SK-N-SH (cell line): ENCODE results near the gene COX14.
"Not testable (repeated sequence)": the region's sequence is repeated elsewhere in the genome, so short reads cannot be mapped to it uniquely, and the experiment has no call there.

Experiments used
- CHD2 ChIP-seq: fragments of 150-350 bp; IDR thresholded peaks from 2 replicates; pipeline ENCODE4 v1.6.1; 2018; ENCODE audit warnings: low read length; ENCODE audit not compliant: partially characterized antibody
- EP300 ChIP-seq, 2 experiments: IDR thresholded peaks; 2 replicates each; pipeline versions ENCODE4 v1.4.0 to v1.6.1; 2012; ENCODE audit warnings: borderline replicate concordance in 1 of 2, low read depth in 1 of 2, low read length in 1 of 2
- JUND ChIP-seq: IDR thresholded peaks from 2 replicates; pipeline ENCODE4 v1.4.0; 2012
- POLR2AphosphoS5 ChIP-seq: IDR thresholded peaks from 2 replicates; pipeline ENCODE4 v1.6.1; 2012; ENCODE audit warnings: low read depth, low read length
- RAD21 ChIP-seq: IDR thresholded peaks from 2 replicates; pipeline ENCODE4 v1.6.1; 2012; ENCODE audit warnings: mild to moderate bottlenecking, low read length
- SIN3A ChIP-seq: IDR thresholded peaks from 2 replicates; pipeline ENCODE4 v1.6.1; 2012; ENCODE audit warnings: low read depth, mild to moderate bottlenecking, low read length, moderate library complexity, borderline replicate concordance
- SMC3 ChIP-seq: IDR thresholded peaks from 2 replicates; pipeline ENCODE4 v1.6.1; 2012; ENCODE audit warnings: low read depth, low read length, improper control_type of control experiment
- TF ChIP-seq, protein P1 (sequence below): fragments of 200-600 bp; sonication (generic); IDR thresholded peaks from 2 replicates; pipeline ENCODE4 v1.6.1; 2017; ENCODE audit warnings: antibody characterized with exemption, mild to moderate bottlenecking, moderate library complexity

DNA sequence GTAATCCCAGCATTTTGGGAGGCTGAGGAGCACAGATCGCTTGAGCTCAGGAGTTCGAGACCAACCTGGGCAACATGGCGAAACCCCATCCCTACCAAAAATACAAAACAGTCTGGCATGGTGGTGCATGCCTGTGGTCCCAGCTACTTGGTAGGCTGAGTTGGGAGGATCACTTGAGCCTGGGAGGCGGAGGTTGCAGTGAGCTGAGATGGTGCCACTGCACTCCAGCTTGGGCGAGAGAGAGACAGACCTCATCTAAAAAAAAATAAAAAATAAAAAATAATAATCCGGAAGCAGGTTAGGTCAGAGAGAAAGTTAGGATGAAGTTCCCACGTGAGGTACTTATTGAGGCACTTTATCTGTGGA is 27.6 kb upstream of the COX14 start:
- not testable (repeated sequence) for TF ChIP-seq RAD21; JUND; SMC3; EP300 (IDR thresholded peaks at IDR 0.05; ENCODE audit: borderline replicate concordance in 1 of 2, low read depth in 1 of 2, low read length in 1 of 2); POLR2AphosphoS5; SIN3A; CHD2
- TF ChIP-seq, protein P1, sequence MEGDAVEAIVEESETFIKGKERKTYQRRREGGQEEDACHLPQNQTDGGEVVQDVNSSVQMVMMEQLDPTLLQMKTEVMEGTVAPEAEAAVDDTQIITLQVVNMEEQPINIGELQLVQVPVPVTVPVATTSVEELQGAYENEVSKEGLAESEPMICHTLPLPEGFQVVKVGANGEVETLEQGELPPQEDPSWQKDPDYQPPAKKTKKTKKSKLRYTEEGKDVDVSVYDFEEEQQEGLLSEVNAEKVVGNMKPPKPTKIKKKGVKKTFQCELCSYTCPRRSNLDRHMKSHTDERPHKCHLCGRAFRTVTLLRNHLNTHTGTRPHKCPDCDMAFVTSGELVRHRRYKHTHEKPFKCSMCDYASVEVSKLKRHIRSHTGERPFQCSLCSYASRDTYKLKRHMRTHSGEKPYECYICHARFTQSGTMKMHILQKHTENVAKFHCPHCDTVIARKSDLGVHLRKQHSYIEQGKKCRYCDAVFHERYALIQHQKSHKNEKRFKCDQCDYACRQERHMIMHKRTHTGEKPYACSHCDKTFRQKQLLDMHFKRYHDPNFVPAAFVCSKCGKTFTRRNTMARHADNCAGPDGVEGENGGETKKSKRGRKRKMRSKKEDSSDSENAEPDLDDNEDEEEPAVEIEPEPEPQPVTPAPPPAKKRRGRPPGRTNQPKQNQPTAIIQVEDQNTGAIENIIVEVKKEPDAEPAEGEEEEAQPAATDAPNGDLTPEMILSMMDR: not testable (repeated sequence)
